HG03342 (cell line): ENCODE measurements around the gene PHF19.

Experiments
- ATAC-seq: cut with Tn5 transposase; IDR thresholded peaks from one replicate; pipeline ENCODE4 v1.9.1; 2021; ENCODE audit warnings: mild to moderate bottlenecking, moderate library complexity; ENCODE audit not compliant: unreplicated experiment

PHF19 gene

DNA sequence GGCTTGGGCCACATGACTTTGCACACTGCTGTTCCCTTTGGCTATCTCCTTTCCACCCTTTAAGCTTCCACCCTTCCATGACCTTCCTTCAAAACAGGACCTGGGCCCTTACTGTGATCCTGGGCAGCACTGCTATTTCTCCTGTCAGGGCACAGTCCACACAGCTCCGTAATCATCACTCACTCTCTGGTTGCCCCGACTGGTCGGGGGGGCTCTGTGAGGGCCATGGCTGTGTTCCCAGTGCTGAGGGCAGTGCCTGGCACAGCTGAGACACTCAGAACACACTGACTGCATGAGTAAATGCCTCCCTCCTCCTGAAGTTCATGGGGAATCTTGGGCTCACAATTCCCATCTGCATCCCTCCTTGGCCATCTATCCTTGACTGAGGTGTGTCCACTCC lies 37.4 kb upstream of the PHF19 start:
- ATAC-seq = no peak

- ATAC-seq = no peak
These were observed 36.8 kb upstream of the PHF19 start for GRCh38 chr9:120913647-120914264.

GRCh38 chr9:120912958-120913646 lies 36.1 kb upstream of the PHF19 start:
- ATAC-seq = no peak

- no peak for ATAC-seq
These were observed 34.4 kb upstream of the PHF19 start for GRCh38 chr9:120911295-120911837.

DNA sequence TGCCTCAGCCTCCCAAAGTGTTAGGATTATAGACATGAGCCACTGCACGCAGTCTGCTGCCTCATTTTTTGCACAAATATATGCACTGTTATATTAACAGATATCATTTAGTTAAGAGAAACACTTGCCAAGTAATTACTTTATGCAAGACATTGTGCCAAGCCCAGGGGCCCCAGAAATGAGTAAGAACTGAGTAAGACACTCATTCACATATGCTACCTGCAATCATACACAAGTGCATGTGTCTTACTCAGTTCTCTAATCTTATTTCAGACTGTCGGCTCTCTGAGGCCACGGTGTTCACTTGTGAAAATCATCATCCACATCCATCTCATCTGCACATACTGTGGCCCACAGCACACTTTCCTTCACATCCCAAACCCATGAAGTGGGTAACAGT lies 33.7 kb upstream of the PHF19 start:
- ATAC-seq = no peak

DNA sequence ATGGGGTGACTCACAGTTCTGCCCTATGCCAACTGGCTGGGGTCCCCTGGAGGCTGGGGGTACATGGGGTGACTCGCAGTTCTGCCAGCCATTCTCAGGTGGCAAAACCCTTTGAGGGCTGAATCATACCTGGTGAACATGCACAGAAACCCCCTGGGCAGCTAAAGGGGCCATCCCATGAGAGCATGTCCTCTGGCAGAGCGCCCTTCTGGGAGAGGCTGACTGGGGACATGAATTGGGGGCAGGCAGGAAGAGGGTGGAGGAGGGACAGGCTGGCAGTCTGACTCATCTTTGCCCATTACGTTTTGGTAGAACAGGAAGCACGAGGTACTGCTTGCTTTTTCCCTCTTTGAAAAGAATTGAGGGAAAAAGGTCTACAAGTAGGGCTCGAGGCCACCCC lies 32.9 kb upstream of the PHF19 start:
- ATAC-seq = no peak

DNA sequence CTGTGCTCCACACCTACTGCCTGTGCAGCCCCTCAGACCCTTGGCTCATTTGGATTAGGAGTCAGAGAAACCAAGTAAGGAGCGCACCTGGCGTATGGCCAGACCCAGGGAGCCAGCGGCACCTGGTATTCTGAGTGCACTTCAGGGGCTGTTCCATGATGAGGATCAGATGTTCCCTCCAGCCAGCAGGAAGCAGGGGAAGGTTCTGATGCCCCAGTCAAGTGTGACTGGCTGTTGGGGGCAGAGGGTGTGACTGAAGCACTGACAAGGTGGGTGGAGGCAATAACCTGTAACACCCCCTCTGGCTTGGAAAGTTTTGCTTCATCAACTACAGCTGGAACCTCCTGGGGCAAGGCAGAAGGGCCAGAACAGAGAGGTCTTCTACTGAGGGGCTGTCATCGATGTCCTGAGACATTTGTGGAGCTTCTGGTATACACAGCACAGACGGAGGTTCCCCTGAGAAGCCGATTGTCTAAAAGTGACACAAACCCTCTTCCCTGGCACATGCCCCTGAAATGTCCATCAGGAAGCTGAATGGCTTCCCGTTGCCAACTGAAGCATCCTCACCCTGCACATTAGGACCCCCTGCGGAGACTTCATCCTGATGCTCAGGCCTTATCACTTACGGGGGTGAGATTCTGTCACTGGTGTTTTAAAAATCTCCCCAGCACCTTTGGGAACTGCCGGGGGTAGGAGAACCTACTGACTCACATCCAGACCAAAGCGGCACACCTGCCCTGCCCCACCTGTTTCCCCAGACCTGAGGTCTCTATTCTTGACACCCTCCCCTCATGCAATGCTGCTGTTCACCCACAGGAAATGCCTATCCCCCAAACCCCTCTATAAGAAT lies 28.6 kb upstream of the PHF19 start:
- no peak for ATAC-seq

- no peak for ATAC-seq
These were observed 28.0 kb upstream of the PHF19 start for GRCh38 chr9:120904978-120905301.

- no peak for ATAC-seq
These were observed 27.3 kb upstream of the PHF19 start for GRCh38 chr9:120904061-120904977.

DNA sequence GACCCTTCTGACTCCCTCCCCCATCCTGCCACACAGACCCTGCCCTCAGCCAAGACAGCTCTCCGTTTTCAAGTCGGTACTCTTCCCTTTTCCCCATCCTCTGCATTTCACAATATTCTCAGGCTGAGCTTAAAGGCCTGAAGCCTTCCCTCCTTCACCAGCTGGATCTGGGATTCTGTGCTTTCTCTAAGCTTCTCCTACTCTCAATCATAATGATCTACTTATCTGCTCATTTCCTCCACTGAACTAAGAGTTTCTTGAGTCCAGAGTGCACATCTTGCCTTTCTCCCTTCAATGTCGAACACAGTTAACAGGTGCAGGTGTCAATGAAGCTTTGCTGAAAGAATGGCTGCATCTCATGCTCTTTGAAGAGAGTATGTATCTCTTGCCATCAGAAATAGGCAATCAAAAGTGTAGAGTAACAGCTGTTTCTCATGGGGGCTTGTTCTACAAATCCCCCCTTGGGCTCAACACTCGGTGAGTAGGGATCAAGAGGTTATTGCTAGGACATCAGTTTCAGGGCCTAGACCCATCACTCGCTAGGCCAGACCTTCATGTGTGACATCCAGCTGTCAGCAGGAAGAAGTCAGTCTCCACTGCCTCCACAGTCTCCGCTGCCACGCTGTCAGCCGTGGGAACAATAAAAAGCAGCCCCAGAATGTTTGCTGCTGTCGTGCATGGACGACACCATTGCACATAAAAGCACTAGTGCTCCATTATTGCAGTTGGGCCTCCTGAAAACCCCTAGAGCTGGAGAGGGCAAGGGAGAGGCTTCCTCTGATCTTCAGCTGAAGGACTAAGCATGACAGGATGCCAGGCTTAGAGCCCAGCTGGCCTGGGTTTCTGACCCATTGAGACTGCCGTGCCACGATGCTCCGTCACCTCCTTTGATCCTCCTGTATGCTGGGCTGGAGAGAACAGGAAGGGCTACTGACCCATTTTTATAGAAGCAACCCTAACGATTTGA lies 25.9 kb upstream of the PHF19 start:
- ATAC-seq = no peak

DNA sequence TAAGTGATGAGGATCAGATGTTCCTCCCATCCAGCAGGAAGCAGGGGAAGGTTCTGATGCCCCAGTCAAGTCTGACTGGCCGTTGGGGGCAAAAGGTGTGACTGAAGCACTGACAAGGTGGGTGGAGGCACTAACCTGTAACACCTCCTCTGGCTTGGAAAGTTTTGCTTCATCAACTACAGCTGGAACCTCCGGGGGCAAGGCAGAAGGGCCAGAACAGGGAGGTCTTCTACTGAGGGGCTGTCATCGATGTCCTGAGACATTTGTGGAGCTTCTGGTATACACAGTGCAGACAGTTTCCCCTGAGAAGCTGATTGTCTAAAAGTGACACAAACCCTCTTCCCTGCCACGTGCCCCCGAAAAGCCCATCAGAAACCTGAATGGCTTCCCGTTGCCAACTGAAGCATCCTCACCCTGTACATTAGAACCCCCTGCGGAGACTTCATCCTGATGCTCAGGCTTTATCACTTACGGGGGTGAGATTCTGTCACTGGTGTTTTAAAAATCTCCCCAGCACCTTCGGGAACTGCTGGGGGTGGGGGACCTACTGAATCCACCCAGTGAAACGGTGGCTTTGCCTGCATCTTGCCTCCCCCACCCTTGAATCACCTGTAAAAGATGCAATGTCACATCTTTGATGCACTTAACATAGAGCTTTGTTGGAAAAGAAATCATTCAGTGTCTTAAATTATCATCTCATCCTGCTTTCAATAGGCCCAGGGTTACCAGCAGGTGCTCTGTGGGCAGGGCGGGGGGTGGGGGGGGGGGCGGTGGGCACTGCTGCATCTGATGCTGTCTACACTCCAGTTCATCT lies 25.0 kb upstream of the PHF19 start:
- no peak for ATAC-seq

DNA sequence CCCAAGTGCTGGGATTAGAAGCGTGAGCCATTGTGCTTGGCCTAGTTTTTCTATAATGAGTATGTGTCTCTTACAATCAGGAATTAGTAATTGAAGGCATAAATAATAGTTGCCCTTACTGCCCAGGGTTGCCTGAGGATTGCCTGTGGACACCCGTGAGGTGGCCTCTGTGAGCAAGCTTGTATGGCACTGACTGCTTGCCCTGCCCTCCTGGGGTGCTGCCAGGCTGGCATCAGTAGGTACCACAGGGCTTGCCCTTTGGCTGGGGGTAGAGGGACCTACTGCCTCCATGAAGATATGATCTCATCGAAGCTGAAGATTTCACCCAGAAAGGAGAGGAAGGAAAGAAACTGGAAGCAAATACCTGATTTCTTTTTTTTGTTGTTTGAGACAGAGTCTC lies 23.8 kb upstream of the PHF19 start:
- ATAC-seq = no peak

- no peak for ATAC-seq
These were observed 22.6 kb upstream of the PHF19 start for GRCh38 chr9:120899490-120900068.

DNA sequence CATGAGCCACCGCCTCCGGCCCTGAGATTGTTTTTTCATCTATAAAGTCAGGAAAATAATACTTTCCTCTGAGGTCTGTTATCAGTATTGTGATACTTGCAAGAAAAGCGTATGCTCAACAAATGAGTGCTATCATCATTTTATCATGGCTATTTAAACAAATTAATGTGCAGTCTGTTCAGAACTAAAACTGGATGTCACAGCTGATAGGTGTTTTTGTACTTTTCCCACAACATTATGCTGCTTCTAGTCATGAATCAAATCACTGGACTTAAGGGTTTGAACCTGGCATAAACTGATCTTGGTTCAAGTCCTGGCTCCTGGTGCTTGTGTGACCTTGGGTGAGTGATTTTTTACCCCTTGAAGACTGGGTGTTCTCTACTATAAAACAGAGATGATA lies 21.4 kb upstream of the PHF19 start:
- no peak for ATAC-seq

DNA sequence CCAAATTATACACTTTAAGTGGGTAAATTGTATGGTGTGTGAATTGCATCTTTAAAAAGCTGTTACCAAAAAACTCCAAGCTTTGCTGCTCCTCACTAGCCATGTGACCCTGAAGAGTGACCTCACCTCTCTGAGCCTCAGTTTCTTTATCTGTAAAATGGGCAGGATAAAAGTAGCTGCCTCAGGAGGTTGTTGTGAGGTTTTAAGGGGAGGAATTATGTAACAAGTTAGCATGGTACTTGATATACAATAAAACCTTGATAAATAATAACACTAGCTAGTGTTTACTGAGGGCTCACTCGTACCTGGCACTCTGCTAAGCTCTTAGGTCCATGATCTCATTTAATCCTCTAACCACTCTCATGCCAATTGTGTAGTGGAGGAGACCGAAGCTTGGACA lies 19.0 kb upstream of the PHF19 start:
- ATAC-seq = no peak

DNA sequence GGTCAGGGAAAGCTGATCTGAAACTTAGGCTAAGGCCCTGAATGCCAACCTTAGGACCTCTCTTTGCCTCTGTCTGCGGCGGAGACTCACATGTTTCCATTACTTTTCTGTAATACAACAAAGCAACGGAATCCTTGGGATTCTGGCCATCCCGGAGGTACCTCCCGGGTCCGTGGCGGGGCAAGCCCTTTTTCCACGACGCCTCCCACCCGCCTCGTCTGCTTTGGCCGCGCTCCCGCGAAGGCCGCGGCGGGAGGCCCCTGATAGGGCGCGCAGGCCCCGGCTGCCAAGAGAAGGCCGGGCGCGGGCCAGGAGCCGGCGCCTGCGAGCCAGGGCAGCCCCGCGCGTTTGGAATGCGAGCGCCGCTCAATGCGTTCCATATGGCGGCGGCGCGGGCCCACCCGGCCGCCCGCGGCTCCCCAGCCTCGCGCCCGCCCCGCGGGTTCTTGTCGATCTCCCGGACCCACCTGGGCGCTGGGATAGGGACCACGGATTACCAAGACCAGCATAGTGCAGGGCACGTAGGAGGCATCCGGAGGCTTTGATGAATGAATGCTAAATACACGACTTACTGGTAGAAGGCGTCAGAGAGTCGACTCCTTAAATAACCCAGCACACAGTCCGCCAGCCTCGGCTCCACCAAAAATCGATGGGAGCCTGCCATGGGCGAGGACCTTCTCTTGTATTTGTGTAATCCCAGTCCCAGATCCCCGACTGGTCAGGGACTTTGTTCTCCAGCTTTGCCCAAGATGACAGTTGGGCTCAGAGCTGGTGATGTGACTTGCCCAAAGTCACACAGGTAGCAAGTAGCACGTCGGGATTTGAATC lies 17.5 kb upstream of the PHF19 start:
- no peak for ATAC-seq

DNA sequence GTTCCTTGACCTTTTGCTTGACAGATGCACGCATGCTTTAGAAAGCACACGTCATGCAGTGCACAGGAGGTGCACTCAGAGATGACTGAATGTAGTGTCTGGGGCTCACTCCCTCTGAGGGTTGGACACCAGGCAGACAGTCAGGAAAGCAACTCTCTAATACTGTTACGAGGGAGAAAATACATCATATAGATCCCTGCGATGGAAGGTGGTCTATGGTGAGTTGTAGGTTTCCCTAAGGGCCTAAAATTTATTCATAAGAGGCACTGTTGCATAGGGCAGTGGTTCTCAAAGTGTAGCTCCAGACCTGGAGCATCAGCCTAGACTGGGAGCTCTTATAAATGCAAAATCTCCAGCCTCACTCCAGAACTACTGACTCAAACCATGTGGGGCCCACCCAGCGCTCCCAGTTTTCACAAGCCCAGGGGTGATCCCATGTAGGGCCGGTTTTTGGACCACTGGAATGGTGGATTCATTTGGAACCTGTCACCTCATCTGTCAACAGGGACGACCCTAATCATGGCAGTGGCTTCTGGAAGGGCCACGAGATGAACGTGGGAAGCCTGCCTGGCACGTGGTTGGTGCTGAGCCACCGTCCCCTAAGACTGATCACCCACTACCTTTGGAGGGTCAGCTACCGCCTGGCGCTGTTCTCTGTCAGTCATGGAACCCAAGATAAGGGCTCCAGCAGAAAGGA lies 16.8 kb upstream of the PHF19 start:
- ATAC-seq = peak; percentile 24
